H1 (cell line): ENCODE results near the gene HMCN1. TPM values are rescaled to one million over a fixed set of nuclear protein-coding genes. Genes with fewer than 3 reads are reported as not detected.

Experiments
- CTCF ChIA-PET: fragments of 300-600 bp; sonication (Branson Sonifier 250); formaldehyde crosslinking; loops from one replicate; lab custom pipeline; 2021; ENCODE audit not compliant: partially characterized antibody; lab: Charles Lee
- POLR2A ChIA-PET: fragments of 300-600 bp; sonication (Branson Sonifier 250); formaldehyde crosslinking; loops from one replicate; lab custom pipeline; 2021; ENCODE audit warnings: inconsistent platforms; ENCODE audit not compliant: partially characterized antibody; lab: Charles Lee
- DNase-seq, 2 experiments: peaks; one replicate each; pipeline versions ENCODE4 v3.0.0 to v3.0.0-alpha.2; 2010 to 2022; ENCODE audit warnings: low spot score in 2 of 2, low read depth in 1 of 2, mixed read lengths in 1 of 2
- FAIRE-seq: peaks from 2 replicates; lab custom pipeline; 2011; peaks lifted over from hg19 to GRCh38; lab: Jason Lieb, UNC
- H2AFZ ChIP-seq: 2 replicates; pipeline ENCODE4 v1.8.1; 2012; ENCODE audit warnings: low read length, inconsistent platforms
- H2AK5ac ChIP-seq: 2 replicates; pipeline ENCODE4 v1.6.1; 2013; ENCODE audit warnings: low read depth, low read length
- H2BK120ac ChIP-seq: replicated peaks from 2 replicates; pipeline ENCODE3; 2013; ENCODE audit warnings: low read depth, low read length, inconsistent platforms
- H2BK12ac ChIP-seq: 2 replicates; pipeline ENCODE4 v1.6.1; 2013; ENCODE audit warnings: low read depth, low read length
- H2BK15ac ChIP-seq: 2 replicates; pipeline ENCODE4 v1.6.1; 2013; ENCODE audit warnings: low read length
- H2BK20ac ChIP-seq: 2 replicates; pipeline ENCODE4 v1.6.1; 2013; ENCODE audit warnings: low read length
- H2BK5ac ChIP-seq: 2 replicates; pipeline ENCODE4 v1.6.1; 2013; ENCODE audit warnings: low read depth, low read length
- H3K14ac ChIP-seq: 2 replicates; pipeline ENCODE4 v1.6.1; 2013; ENCODE audit warnings: inconsistent platforms; ENCODE audit not compliant: insufficient read length
- H3K18ac ChIP-seq: 2 replicates; pipeline ENCODE4 v1.6.1; 2013; ENCODE audit warnings: low read length; ENCODE audit errors: extremely low read depth
- H3K23ac ChIP-seq: 2 replicates; pipeline ENCODE4 v1.6.1; 2013; ENCODE audit warnings: inconsistent platforms; ENCODE audit not compliant: insufficient read length
- H3K23me2 ChIP-seq: 2 replicates; pipeline ENCODE4 v1.6.1; 2013; ENCODE audit warnings: low read depth, low read length
- H3K27ac ChIP-seq: 2 replicates; pipeline ENCODE4 v1.6.1; 2011; ENCODE audit warnings: low read depth, low read length, inconsistent platforms
- H3K27me3 ChIP-seq, 4 experiments: replicated peaks in 1 of 4; 1 replicate in 1 of 4; 2 replicates in 3 of 4; pipeline versions ENCODE4 v1.6.1 to v1.8.1; 2011 to 2013; ENCODE audit warnings: low read length in 3 of 4, mild to moderate bottlenecking in 3 of 4, inconsistent platforms in 2 of 4, mixed read lengths in 2 of 4, moderate library complexity in 1 of 4; ENCODE audit not compliant: control insufficient read depth in 3 of 4, insufficient read depth in 3 of 4; ENCODE audit errors: extremely low read depth in 1 of 4
- H3K36me3 ChIP-seq, 4 experiments: 2 replicates each; pipeline versions ENCODE4 v1.6.1 to v1.8.1; 2011 to 2013; ENCODE audit warnings: mild to moderate bottlenecking in 4 of 4, low read length in 3 of 4, moderate library complexity in 2 of 4, control low read depth in 1 of 4, inconsistent platforms in 1 of 4; ENCODE audit not compliant: insufficient read depth in 4 of 4, control insufficient read depth in 2 of 4
- H3K4ac ChIP-seq: replicated peaks from 2 replicates; pipeline ENCODE3; 2013; ENCODE audit warnings: low read length, low read depth, mixed read lengths, inconsistent platforms; ENCODE audit not compliant: insufficient read length
- H3K4me1 ChIP-seq, 4 experiments: replicated peaks in 1 of 4; 1 replicate in 1 of 4; 2 replicates in 3 of 4; pipeline versions ENCODE4 v1.6.1 to v1.8.1; 2011 to 2013; ENCODE audit warnings: low read length in 3 of 4, inconsistent platforms in 2 of 4, mixed read lengths in 1 of 4; ENCODE audit not compliant: insufficient read depth in 4 of 4, control insufficient read depth in 3 of 4
- H3K4me2 ChIP-seq, 2 experiments: 2 replicates each; pipeline versions ENCODE4 v1.6.1 to v1.8.1; 2011 to 2013; ENCODE audit warnings: low read depth in 2 of 2, low read length in 2 of 2, control low read depth in 1 of 2, inconsistent platforms in 1 of 2, mild to moderate bottlenecking in 1 of 2; ENCODE audit not compliant: insufficient read depth in 1 of 2
- H3K4me3 ChIP-seq, 4 experiments: fragments of 200-600, 300-600 bp in 1 of 4; sonication (generic), shearing (Covaris generic), sonication (Bioruptor Twin) in 1 of 4; 2 replicates each; pipeline versions ENCODE4 v1.5.1 to v1.8.1; 2011 to 2016; ENCODE audit warnings: low read length in 4 of 4, low read depth in 3 of 4, control low read depth in 2 of 4, inconsistent platforms in 2 of 4, mild to moderate bottlenecking in 2 of 4, mixed read lengths in 1 of 4, moderate library complexity in 1 of 4; ENCODE audit not compliant: insufficient read depth in 2 of 4; ENCODE audit errors: extremely low read depth in 1 of 4
- H3K56ac ChIP-seq: replicated peaks from 2 replicates; pipeline ENCODE3; 2013; ENCODE audit warnings: low read depth, mild to moderate bottlenecking, mixed read lengths, low read length, inconsistent platforms; ENCODE audit not compliant: insufficient read length
- H3K79me1 ChIP-seq: 2 replicates; pipeline ENCODE4 v1.6.1; 2013; ENCODE audit warnings: low read depth, low read length, control low read depth
- H3K79me2 ChIP-seq, 2 experiments: 2 replicates each; pipeline versions ENCODE4 v1.6.1 to v1.8.1; 2012 to 2013; ENCODE audit warnings: low read length in 2 of 2, mild to moderate bottlenecking in 2 of 2, inconsistent platforms in 1 of 2; ENCODE audit not compliant: insufficient read depth in 2 of 2, control insufficient read depth in 1 of 2
- H3K9ac ChIP-seq, 4 experiments: replicated peaks in 1 of 4; 1 replicate in 1 of 4; 2 replicates in 3 of 4; pipeline versions ENCODE4 v1.6.1 to v1.8.1; 2011 to 2013; ENCODE audit warnings: low read depth in 3 of 4, low read length in 3 of 4, control low read depth in 2 of 4, mild to moderate bottlenecking in 2 of 4, moderate library complexity in 2 of 4, inconsistent platforms in 1 of 4; ENCODE audit errors: extremely low read depth in 1 of 4
- H3K9me3 ChIP-seq, 2 experiments: 2 replicates each; pipeline versions ENCODE4 v1.6.1 to v1.8.1; 2012 to 2013; ENCODE audit warnings: mild to moderate bottlenecking in 2 of 2, moderate library complexity in 2 of 2, control low read depth in 1 of 2, inconsistent platforms in 1 of 2, low read depth in 1 of 2, low read length in 1 of 2, mixed read lengths in 1 of 2; ENCODE audit not compliant: insufficient read depth in 2 of 2
- H4K20me1 ChIP-seq, 2 experiments: replicated peaks in 1 of 2; 2 replicates each; pipeline versions ENCODE3 to v1.8.1; 2011 to 2013; ENCODE audit warnings: inconsistent platforms in 2 of 2, low read length in 2 of 2, mild to moderate bottlenecking in 1 of 2; ENCODE audit not compliant: insufficient read depth in 2 of 2, control insufficient read depth in 1 of 2
- H4K5ac ChIP-seq: 2 replicates; pipeline ENCODE4 v1.6.1; 2013; ENCODE audit warnings: low read length, low read depth, mixed read lengths, inconsistent platforms; ENCODE audit not compliant: insufficient read length
- H4K8ac ChIP-seq: 2 replicates; pipeline ENCODE4 v1.8.0; 2013; ENCODE audit warnings: mild to moderate bottlenecking, moderate library complexity, low read length, inconsistent platforms; ENCODE audit not compliant: insufficient read depth; ENCODE audit errors: extremely low read depth
- H4K91ac ChIP-seq: replicated peaks from 2 replicates; pipeline ENCODE3; 2013; ENCODE audit warnings: low read length, mixed read lengths, inconsistent platforms; ENCODE audit not compliant: insufficient read length
- CREB1 ChIP-seq: IDR thresholded peaks from 2 replicates; pipeline ENCODE4 v1.6.1; 2012; ENCODE audit warnings: inconsistent platforms
- KDM1A ChIP-seq: fragments of 200-600, 300-600 bp; sonication (generic); IDR thresholded peaks from 2 replicates; pipeline ENCODE4 v1.7.1; 2016; ENCODE audit warnings: mild to moderate bottlenecking, low read length, borderline replicate concordance
- KDM5A ChIP-seq: fragments of 200-600 bp; IDR thresholded peaks from 2 replicates; pipeline ENCODE4 v1.7.1; 2012; ENCODE audit warnings: mild to moderate bottlenecking, low read length, inconsistent platforms, mixed read lengths
- SIX5 ChIP-seq: IDR thresholded peaks from 2 replicates; pipeline ENCODE4 v1.6.1; 2011; ENCODE audit warnings: mild to moderate bottlenecking, low read depth, low read length
- TBP ChIP-seq: IDR thresholded peaks from 2 replicates; pipeline ENCODE4 v1.6.1; 2011; ENCODE audit warnings: low read depth, low read length, improper control_type of control experiment
- WGBS, 2 experiments: shearing (Covaris generic) in 1 of 2; methylation state at CpG; one replicate each; pipeline versions ENCODE4 v1.1.6 to v1.1.7; 2013 to 2015; ENCODE audit warnings: low lambda C conversion rate in 2 of 2, mixed read lengths in 2 of 2, inconsistent platforms in 1 of 2, low coverage in 1 of 2, missing lambda C conversion rate in 1 of 2; ENCODE audit not compliant: insufficient replicate concordance in 2 of 2, insufficient coverage in 1 of 2, insufficient read length in 1 of 2; ENCODE audit errors: extremely low coverage in 1 of 2, missing lambda C conversion rate in 1 of 2; 5-methylcytosine and 5-hydroxymethylcytosine counted together
- polyA plus RNA-seq, 7 experiments: library from polyadenylated mRNA; depleted of rRNA in 3 of 7; stranded (reverse) in 5 of 7; unstranded in 2 of 7; fragments of >200 nt in 5 of 7; fragments of 200-250 nt in 2 of 7; gene quantifications; 1 replicate in 5 of 7; 2 replicates in 1 of 7; 4 replicates in 1 of 7; pipeline versions ENCODE4 v1.2.1 to v1.2.3, GENCODE V29; 2011 to 2013; ENCODE audit warnings: missing spikeins in 2 of 7, mixed read lengths in 2 of 7
- total RNA-seq: library from RNA; stranded (reverse); fragmentation: NEBNext Ultra II Directional; extraction: Animal tissue kit (Norgen Biotek cat#: 25700); gene quantifications from 2 replicates; pipeline ENCODE4 v1.2.1, GENCODE V29; 2021

HMCN1 gene
- total and polyA plus RNA-seq, 2 of the 8 experiments (the other 6 are each of a cell fraction or from before 2014, with no cell fraction given): 13.8 to 14.6 TPM

GRCh38 chr1:186152620-186153239, 418.5 kb downstream of the HMCN1 start:
- no peak overlapping the region for H2AFZ ChIP-seq
- H3K79me2 ChIP-seq: no peaks in the 10 kb centered on the region
- no peaks in the 10 kb centered on the region for H3K36me3 ChIP-seq
- no peak overlapping the region for H4K5ac ChIP-seq
- TF ChIP-seq SIX5 (no peak), CREB1 (no peak), TBP (no peak), KDM1A (no peak), KDM5A (no peak)
- TF ChIP-seq, all 59 proteins: peak for 0
- DNase-seq: no peak
- H3K18ac ChIP-seq: no peak overlapping the region
- H3K9me3 ChIP-seq: no peaks in the 10 kb centered on the region
- 94% methylated on average over 5 of the region's 5 CpGs; no CpG with 5 or more reads in 1 of the 2 experiments for WGBS, 2 experiments
- H3K27me3 ChIP-seq: no peaks in the 10 kb centered on the region
- H2BK20ac ChIP-seq: no peak overlapping the region
- H3K14ac ChIP-seq: no peak overlapping the region
- no peak overlapping the region for H3K56ac ChIP-seq
- no peaks in the 10 kb centered on the region for H3K4me1 ChIP-seq
- no peak overlapping the region for H3K4ac ChIP-seq
- H3K23ac ChIP-seq: no peak overlapping the region
- ChIA-PET POLR2A (no interaction called here), CTCF (interaction anchor here (0.7 to 1.2 kb wide), 3 partner anchors 56 to 310 kb away, joined by 3 read pairs; no protein-coding TSS in a partner anchor)
- no peak overlapping the region for H3K4me2 ChIP-seq
- no peaks in the 10 kb centered on the region for H3K79me1 ChIP-seq
- no peak overlapping the region for H3K9ac ChIP-seq
- H2BK12ac ChIP-seq: no peak overlapping the region
- no peak overlapping the region for H4K8ac ChIP-seq
- FAIRE-seq: no peak
- H2BK5ac ChIP-seq: no peak overlapping the region
- no peak overlapping the region for H4K91ac ChIP-seq
- no peak overlapping the region for H2AK5ac ChIP-seq
- no peak overlapping the region for H3K27ac ChIP-seq
- H2BK120ac ChIP-seq: no peak overlapping the region
- no peaks in the 10 kb centered on the region for H3K23me2 ChIP-seq
- H2BK15ac ChIP-seq: no peak overlapping the region
- H3K4me3 ChIP-seq: no peak overlapping the region
- H4K20me1 ChIP-seq: no peaks in the 10 kb centered on the region
